ENCODE results near the gene PSMD9.

- no peak for TF ChIP-seq CTCF (IDR thresholded peaks at IDR 0.05)
- TF ChIP-seq POLR2AphosphoS5 (IDR thresholded peaks at IDR 0.05) = no peak
These were observed 57.9 kb downstream of the PSMD9 start for GRCh38 chr12:121946313-121947025.

All from upper lobe of left lung (tissue), 4 donors.